H1 (cell line): Measurements from ENCODE around the gene TJP2. TPM values are rescaled to one million over a fixed set of nuclear protein-coding genes. Genes with fewer than 3 reads are reported as not detected.

Experiments
- CBX5 ChIP-seq: fragments of 300-800, 300-1000 bp; sonication (generic); IDR thresholded peaks from 2 replicates; pipeline ENCODE4 v1.7.1; 2016; ENCODE audit warnings: antibody characterized with exemption, low read length, low read depth
- CREB1 ChIP-seq: IDR thresholded peaks from 2 replicates; pipeline ENCODE4 v1.6.1; 2012; ENCODE audit warnings: inconsistent platforms
- POU5F1 ChIP-seq: IDR thresholded peaks from 2 replicates; pipeline ENCODE4 v1.6.1; 2011; ENCODE audit warnings: low read depth, mild to moderate bottlenecking, low read length, moderate library complexity
- SP1 ChIP-seq: IDR thresholded peaks from 2 replicates; pipeline ENCODE4 v1.6.1; 2011; ENCODE audit warnings: low read depth, low read length
- ZNF274 ChIP-seq: IDR thresholded peaks from 2 replicates; pipeline ENCODE4 v1.7.0; 2012; ENCODE audit warnings: low read length, borderline replicate concordance; ENCODE audit errors: extremely low read depth
- polyA plus RNA-seq, 7 experiments: library from polyadenylated mRNA; depleted of rRNA in 3 of 7; stranded (reverse) in 5 of 7; unstranded in 2 of 7; fragments of >200 nt in 5 of 7; fragments of 200-250 nt in 2 of 7; gene quantifications; 1 replicate in 5 of 7; 2 replicates in 1 of 7; 4 replicates in 1 of 7; pipeline versions ENCODE4 v1.2.1 to v1.2.3, GENCODE V29; 2011 to 2013; ENCODE audit warnings: missing spikeins in 2 of 7, mixed read lengths in 2 of 7
- total RNA-seq: library from RNA; stranded (reverse); fragmentation: NEBNext Ultra II Directional; extraction: Animal tissue kit (Norgen Biotek cat#: 25700); gene quantifications from 2 replicates; pipeline ENCODE4 v1.2.1, GENCODE V29; 2021
- TF ChIP-seq, protein P1 (sequence below): fragments of 300-600 bp; sonication (generic); IDR thresholded peaks from 2 replicates; pipeline ENCODE4 v1.7.1; 2012; ENCODE audit warnings: low read length, moderate library complexity, mild to moderate bottlenecking, inconsistent platforms; ENCODE audit not compliant: insufficient replicate concordance

TJP2 gene
- total and polyA plus RNA-seq, 2 of the 8 experiments (the other 6 are each of a cell fraction or from before 2014, with no cell fraction given), result 54.9 to 137 TPM

DNA sequence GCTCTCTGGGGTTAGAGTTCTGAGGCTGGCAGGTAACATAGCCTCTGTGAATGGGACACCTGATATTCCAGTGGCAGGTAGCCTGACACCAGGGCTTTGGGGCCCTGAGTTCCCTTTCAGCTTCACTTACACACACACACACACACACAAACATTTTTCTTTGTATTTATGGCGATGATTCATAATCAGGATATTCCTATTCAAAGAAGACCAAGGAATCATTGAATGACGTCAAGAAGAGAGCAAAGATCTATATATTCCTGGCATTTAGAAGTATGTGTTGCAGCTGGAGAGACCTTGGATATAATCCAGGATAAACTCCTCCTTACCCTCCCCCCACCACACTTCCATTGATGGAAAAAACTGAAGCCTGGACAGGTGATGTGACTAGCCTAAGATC lies 143.0 kb downstream of the TJP2 start (continued):
- TF ChIP-seq, protein P1, sequence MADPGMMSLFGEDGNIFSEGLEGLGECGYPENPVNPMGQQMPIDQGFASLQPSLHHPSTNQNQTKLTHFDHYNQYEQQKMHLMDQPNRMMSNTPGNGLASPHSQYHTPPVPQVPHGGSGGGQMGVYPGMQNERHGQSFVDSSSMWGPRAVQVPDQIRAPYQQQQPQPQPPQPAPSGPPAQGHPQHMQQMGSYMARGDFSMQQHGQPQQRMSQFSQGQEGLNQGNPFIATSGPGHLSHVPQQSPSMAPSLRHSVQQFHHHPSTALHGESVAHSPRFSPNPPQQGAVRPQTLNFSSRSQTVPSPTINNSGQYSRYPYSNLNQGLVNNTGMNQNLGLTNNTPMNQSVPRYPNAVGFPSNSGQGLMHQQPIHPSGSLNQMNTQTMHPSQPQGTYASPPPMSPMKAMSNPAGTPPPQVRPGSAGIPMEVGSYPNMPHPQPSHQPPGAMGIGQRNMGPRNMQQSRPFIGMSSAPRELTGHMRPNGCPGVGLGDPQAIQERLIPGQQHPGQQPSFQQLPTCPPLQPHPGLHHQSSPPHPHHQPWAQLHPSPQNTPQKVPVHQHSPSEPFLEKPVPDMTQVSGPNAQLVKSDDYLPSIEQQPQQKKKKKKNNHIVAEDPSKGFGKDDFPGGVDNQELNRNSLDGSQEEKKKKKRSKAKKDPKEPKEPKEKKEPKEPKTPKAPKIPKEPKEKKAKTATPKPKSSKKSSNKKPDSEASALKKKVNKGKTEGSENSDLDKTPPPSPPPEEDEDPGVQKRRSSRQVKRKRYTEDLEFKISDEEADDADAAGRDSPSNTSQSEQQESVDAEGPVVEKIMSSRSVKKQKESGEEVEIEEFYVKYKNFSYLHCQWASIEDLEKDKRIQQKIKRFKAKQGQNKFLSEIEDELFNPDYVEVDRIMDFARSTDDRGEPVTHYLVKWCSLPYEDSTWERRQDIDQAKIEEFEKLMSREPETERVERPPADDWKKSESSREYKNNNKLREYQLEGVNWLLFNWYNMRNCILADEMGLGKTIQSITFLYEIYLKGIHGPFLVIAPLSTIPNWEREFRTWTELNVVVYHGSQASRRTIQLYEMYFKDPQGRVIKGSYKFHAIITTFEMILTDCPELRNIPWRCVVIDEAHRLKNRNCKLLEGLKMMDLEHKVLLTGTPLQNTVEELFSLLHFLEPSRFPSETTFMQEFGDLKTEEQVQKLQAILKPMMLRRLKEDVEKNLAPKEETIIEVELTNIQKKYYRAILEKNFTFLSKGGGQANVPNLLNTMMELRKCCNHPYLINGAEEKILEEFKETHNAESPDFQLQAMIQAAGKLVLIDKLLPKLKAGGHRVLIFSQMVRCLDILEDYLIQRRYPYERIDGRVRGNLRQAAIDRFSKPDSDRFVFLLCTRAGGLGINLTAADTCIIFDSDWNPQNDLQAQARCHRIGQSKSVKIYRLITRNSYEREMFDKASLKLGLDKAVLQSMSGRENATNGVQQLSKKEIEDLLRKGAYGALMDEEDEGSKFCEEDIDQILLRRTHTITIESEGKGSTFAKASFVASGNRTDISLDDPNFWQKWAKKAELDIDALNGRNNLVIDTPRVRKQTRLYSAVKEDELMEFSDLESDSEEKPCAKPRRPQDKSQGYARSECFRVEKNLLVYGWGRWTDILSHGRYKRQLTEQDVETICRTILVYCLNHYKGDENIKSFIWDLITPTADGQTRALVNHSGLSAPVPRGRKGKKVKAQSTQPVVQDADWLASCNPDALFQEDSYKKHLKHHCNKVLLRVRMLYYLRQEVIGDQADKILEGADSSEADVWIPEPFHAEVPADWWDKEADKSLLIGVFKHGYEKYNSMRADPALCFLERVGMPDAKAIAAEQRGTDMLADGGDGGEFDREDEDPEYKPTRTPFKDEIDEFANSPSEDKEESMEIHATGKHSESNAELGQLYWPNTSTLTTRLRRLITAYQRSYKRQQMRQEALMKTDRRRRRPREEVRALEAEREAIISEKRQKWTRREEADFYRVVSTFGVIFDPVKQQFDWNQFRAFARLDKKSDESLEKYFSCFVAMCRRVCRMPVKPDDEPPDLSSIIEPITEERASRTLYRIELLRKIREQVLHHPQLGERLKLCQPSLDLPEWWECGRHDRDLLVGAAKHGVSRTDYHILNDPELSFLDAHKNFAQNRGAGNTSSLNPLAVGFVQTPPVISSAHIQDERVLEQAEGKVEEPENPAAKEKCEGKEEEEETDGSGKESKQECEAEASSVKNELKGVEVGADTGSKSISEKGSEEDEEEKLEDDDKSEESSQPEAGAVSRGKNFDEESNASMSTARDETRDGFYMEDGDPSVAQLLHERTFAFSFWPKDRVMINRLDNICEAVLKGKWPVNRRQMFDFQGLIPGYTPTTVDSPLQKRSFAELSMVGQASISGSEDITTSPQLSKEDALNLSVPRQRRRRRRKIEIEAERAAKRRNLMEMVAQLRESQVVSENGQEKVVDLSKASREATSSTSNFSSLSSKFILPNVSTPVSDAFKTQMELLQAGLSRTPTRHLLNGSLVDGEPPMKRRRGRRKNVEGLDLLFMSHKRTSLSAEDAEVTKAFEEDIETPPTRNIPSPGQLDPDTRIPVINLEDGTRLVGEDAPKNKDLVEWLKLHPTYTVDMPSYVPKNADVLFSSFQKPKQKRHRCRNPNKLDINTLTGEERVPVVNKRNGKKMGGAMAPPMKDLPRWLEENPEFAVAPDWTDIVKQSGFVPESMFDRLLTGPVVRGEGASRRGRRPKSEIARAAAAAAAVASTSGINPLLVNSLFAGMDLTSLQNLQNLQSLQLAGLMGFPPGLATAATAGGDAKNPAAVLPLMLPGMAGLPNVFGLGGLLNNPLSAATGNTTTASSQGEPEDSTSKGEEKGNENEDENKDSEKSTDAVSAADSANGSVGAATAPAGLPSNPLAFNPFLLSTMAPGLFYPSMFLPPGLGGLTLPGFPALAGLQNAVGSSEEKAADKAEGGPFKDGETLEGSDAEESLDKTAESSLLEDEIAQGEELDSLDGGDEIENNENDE, result no peak
- TF ChIP-seq SP1 (no peak), CREB1 (no peak), CBX5 (no peak), POU5F1 (no peak), ZNF274 (no peak)
